Heart left ventricle (tissue), 16 donors: Measurements from ENCODE around the gene FA2H. TPM values are rescaled to one million over a fixed set of nuclear protein-coding genes. Genes with fewer than 3 reads are reported as not detected.
"Not testable (repeated sequence)": the region's sequence is repeated elsewhere in the genome, so short reads cannot be mapped to it uniquely, and the experiment has no call there.

Experiments
- ATAC-seq, 4 donors: fragments of 200-7000 bp; cut with Tn5 transposase; one replicate each; pipeline ENCODE4 v1.9.1; 2020 to 2022; ENCODE audit warnings: moderate library complexity in 4 of 4, mild to moderate bottlenecking in 3 of 4, moderate number of reproducible peaks in 1 of 4
- DNase-seq, 5 donors: peaks; one replicate each; pipeline ENCODE4 v3.0.0-alpha.2; 2020
- H3K27ac ChIP-seq, 12 donors: fragments of 200-600 bp; sonication (generic) in 4 of 12; one replicate each; pipeline versions ENCODE4 v1.5.0 to v1.8.0; 2016 to 2022; ENCODE audit warnings: mild to moderate bottlenecking in 2 of 12
- H3K27me3 ChIP-seq, 9 donors: fragments of 200-600 bp; sonication (generic) in 2 of 9; one replicate each; pipeline versions ENCODE4 v1.5.1 to v1.8.0; 2016 to 2022; ENCODE audit warnings: mild to moderate bottlenecking in 3 of 9
- H3K36me3 ChIP-seq, 9 donors: fragments of 200-600 bp; sonication (generic) in 2 of 9; one replicate each; pipeline versions ENCODE4 v1.5.0 to v1.8.0; 2018 to 2022; ENCODE audit warnings: mild to moderate bottlenecking in 2 of 9
- H3K4me1 ChIP-seq, 12 donors: fragments of 200-600 bp; sonication (generic) in 4 of 12; one replicate each; pipeline versions ENCODE4 v1.5.0 to v1.8.0; 2016 to 2022; ENCODE audit warnings: mild to moderate bottlenecking in 3 of 12
- H3K4me3 ChIP-seq, 12 donors: fragments of 200-600 bp; sonication (generic) in 4 of 12; one replicate each; pipeline versions ENCODE4 v1.5.0 to v1.8.0; 2017 to 2022; ENCODE audit warnings: mild to moderate bottlenecking in 9 of 12, moderate library complexity in 4 of 12
- H3K9me3 ChIP-seq, 12 donors: fragments of 200-600 bp; sonication (generic) in 4 of 12; one replicate each; pipeline versions ENCODE4 v1.5.0 to v1.8.0; 2016 to 2022; ENCODE audit warnings: mild to moderate bottlenecking in 1 of 12
- CTCF ChIP-seq, 12 donors: fragments of 200-600 bp; sonication (generic) in 4 of 12; IDR thresholded peaks; one replicate each; pipeline versions ENCODE4 v1.5.0 to v1.8.0; 2018 to 2022; ENCODE audit warnings: antibody characterized with exemption in 12 of 12, mild to moderate bottlenecking in 5 of 12
- POLR2A ChIP-seq, 2 donors: fragments of 450-650 bp; IDR thresholded peaks; one replicate each; pipeline ENCODE4 v1.6.1; 2017; ENCODE audit warnings: antibody characterized with exemption in 2 of 2, mild to moderate bottlenecking in 2 of 2, moderate library complexity in 2 of 2
- WGBS, 4 donors: extraction: QIAGEN DNeasy Blood & Tissue Kit in 2 of 4; methylation state at CpG; one replicate each; pipeline versions ENCODE4 v1.1.5 to v1.1.7; 2013 to 2018; 5-methylcytosine and 5-hydroxymethylcytosine counted together
- intact Hi-C, 10 donors: fragments of 100-400 bp; cut with DNase I; formaldehyde crosslinking; loops; one replicate each; pipeline versions ENCODE4 v1.11.1 to v1.14.2; 2022
- polyA plus RNA-seq, 2 donors: library from polyadenylated mRNA; stranded (reverse); fragments of 200-250 nt; gene quantifications; one replicate each; pipeline ENCODE4 v1.2.3, GENCODE V29; 2013
- total RNA-seq, 9 donors: library from RNA; depleted of rRNA in 2 of 9; stranded (reverse); fragments of >200 nt in 2 of 9; fragmentation: NEBNext Ultra II Directional in 3 of 9; extraction: Animal tissue kit (Norgen Biotek cat#: 25700) in 3 of 9; gene quantifications; one replicate each; pipeline versions ENCODE4 v1.1.0 to v1.2.4, GENCODE V29; 2016 to 2023
- donor health status: ischemic (EF 13 %, LVEDD 7.1; RV severe dilation, severe dysfunction).
- donor health status: healthy with polysubstance abuse.
- donor health status: DM: no; HTN: yes; CAD: no.
- donor health status: DM: no; HTN: no; CAD: no.
- donor health status: ischemic (EF 25% LVEDD 6.9; RV normal size, moderate dysfunction).
- donor health status: ischemic (EF 25% LVEDD 5.7; RV mildly dilated, moderate dysfunction).
- donor health status: healthy.
- donor health status: DM: yes; HTN: yes; CAD: no.
- donor health status: ischemic (EF 35%, LVEDD 5.7; RV mildly dilated, moderate dysfunction).
- donor health status: nonischemic (EF 11% LVEDD 7.7; RV severe dilation, severe dysfunction).
- donor health status: DM: yes; HTN: yes; CAD: no.
- donor health status: PGD.
- donor health status: ischemic (EF 29% LVEDD 5.4; RV normal size, mild dysfunction).
- donor health status: nonischemic (EF 23%, LVEDD 6.1; RV moderate dilation, normal function).

FA2H gene
- total and polyA plus RNA-seq, 11 donors = 0.04 to 1.9 (median 0.39) TPM; not detected in 7

GRCh38 chr16:74725651-74726455 is 48.8 kb downstream of the FA2H start:
- H3K27me3 ChIP-seq = peaks cover 0 to 11% (median 0%) of the 10 kb centered on the region in 9 donors
- DNase-seq (no peak), ATAC-seq (no peak)
- peaks cover 0 to 11% (median 7%) of the 10 kb centered on the region in 12 donors for H3K9me3 ChIP-seq
- no peaks in the 10 kb centered on the region for H3K4me1 ChIP-seq
- no peak overlapping the region for H3K27ac ChIP-seq
- H3K36me3 ChIP-seq = no peaks in the 10 kb centered on the region
- TF ChIP-seq CTCF (IDR thresholded peaks at IDR 0.05) = no peak
- no peak for TF ChIP-seq POLR2A (IDR thresholded peaks at IDR 0.05)
- H3K4me3 ChIP-seq = no peak overlapping the region
- intact Hi-C loops = loop anchor here in 1 of 10 donors (5.0 kb wide), 1 partner anchor 126 kb away; no protein-coding TSS in a partner anchor
- 89 to 94% (median 91%) methylated on average over 12 of the region's 12 CpGs for WGBS, 4 donors

- H3K4me1 ChIP-seq = no peaks in the 10 kb centered on the region
- no peak overlapping the region for H3K27ac ChIP-seq
- no peaks in the 10 kb centered on the region for H3K36me3 ChIP-seq
- H3K27me3 ChIP-seq = peaks cover 0 to 11% (median 0%) of the 10 kb centered on the region in 9 donors
- intact Hi-C loops = loop anchor here in 1 of 10 donors (5.0 kb wide), 1 partner anchor 127 kb away; no protein-coding TSS in a partner anchor
- H3K9me3 ChIP-seq = peaks cover 0 to 11% (median 7%) of the 10 kb centered on the region in 12 donors
- ATAC-seq (no peak), DNase-seq (no peak)
- 55 to 69% (median 59%) methylated on average over 15 to 19 of the region's 19 CpGs for WGBS, 4 donors
- H3K4me3 ChIP-seq = no peak overlapping the region
- TF ChIP-seq CTCF (IDR thresholded peaks at IDR 0.05) (no peak), POLR2A (IDR thresholded peaks at IDR 0.05) (no peak)
These were observed 49.6 kb downstream of the FA2H start for GRCh38 chr16:74724820-74725549.

- DNase-seq = no peak
- no peaks in the 10 kb centered on the region for H3K4me1 ChIP-seq
- ATAC-seq = no peak
- H3K4me3 ChIP-seq = no peak overlapping the region
- intact Hi-C loops = no loop called here
- H3K36me3 ChIP-seq = no peaks in the 10 kb centered on the region
- WGBS, 4 donors = 62 to 71% (median 65%) methylated on average over 7 of the region's 7 CpGs
- no peak overlapping the region for H3K27ac ChIP-seq
- no peak for TF ChIP-seq CTCF (IDR thresholded peaks at IDR 0.05)
- TF ChIP-seq POLR2A (IDR thresholded peaks at IDR 0.05) = no peak
- peaks cover 0 to 11% (median 7%) of the 10 kb centered on the region in 12 donors for H3K9me3 ChIP-seq
- peaks cover 0 to 11% (median 0%) of the 10 kb centered on the region in 9 donors for H3K27me3 ChIP-seq
These were observed 51.4 kb downstream of the FA2H start for GRCh38 chr16:74723256-74723655.

GRCh38 chr16:74722156-74722555 is 52.5 kb downstream of the FA2H start:
- ATAC-seq, H3K27ac ChIP-seq, H3K36me3 ChIP-seq, DNase-seq, intact Hi-C loops, H3K27me3 ChIP-seq, H3K4me3 ChIP-seq, H3K4me1 ChIP-seq, H3K9me3 ChIP-seq: not testable (repeated sequence)
- 86 to 98% (median 93%) methylated on average over 2 of the region's 2 CpGs for WGBS, 4 donors
